Mesangial cell (primary cell): ENCODE data around the gene C14orf39. TPM values are rescaled to one million over a fixed set of nuclear protein-coding genes. Genes with fewer than 3 reads are reported as not detected.

Experiments
- total RNA-seq: library from RNA; depleted of rRNA; stranded (reverse); fragments of >200 nt; gene quantifications from 2 replicates; pipeline ENCODE4 v1.2.3, GENCODE V29; 2015

Gene C14orf39, protein sequence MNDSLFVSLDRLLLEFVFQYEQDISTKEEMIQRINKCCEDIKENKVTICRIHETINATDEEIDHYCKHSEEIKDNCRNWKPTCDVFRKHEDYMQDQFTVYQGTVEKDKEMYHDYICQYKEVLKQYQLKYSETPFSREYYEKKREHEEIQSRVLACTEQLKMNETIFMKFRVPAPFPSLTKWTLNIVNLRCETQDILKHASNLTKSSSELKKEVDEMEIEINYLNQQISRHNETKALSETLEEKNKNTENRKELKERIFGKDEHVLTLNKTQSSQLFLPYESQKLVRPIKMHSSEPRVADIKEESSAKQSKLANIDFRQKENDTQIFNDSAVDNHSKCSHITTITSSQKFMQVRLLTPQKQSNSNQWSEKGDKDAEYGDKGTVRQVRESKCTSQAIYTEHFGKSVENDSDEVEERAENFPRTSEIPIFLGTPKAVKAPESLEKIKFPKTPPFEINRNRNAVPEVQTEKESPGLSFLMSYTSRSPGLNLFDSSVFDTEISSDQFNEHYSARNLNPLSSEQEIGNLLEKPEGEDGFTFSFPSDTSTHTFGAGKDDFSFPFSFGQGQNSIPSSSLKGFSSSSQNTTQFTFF
- not detected in 2 replicates for total RNA-seq

DNA sequence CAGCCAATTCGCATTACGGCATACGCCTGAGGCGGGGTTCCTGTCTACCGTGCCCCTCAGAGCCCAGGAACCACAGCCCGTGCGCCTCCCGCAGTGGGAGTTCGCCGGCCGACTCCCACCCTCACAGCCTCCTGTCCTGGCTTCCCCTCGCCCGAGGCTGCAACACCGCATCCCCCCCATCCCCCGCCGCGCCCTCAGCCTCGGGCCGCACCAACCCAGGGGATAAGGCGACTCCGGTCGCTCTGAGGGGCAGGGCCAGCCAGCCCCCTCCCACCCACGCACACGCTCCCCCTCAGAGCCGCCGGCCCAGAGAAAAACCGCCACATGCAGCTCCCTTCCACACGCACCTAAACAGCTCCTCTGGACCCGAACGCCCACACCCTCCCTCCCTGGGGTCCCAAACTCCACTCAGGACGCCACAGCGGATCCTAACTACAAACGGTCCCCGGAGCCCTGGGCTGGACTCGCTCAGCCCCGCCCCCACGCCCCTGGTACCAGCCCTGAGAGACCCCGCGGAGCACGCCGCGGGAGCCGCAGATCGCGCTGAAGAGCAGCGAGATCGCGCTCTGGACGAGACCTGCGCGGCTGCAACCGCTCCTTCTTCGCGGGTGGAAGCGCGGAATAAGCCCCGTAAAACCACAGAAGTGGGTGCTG is at the start of gene C14orf39:
Gene C14orf39 (minus strand): TSS at position 466 of the 654 bp plus-strand sequence. CDS start 985 bp downstream, outside the sequence.

DNA sequence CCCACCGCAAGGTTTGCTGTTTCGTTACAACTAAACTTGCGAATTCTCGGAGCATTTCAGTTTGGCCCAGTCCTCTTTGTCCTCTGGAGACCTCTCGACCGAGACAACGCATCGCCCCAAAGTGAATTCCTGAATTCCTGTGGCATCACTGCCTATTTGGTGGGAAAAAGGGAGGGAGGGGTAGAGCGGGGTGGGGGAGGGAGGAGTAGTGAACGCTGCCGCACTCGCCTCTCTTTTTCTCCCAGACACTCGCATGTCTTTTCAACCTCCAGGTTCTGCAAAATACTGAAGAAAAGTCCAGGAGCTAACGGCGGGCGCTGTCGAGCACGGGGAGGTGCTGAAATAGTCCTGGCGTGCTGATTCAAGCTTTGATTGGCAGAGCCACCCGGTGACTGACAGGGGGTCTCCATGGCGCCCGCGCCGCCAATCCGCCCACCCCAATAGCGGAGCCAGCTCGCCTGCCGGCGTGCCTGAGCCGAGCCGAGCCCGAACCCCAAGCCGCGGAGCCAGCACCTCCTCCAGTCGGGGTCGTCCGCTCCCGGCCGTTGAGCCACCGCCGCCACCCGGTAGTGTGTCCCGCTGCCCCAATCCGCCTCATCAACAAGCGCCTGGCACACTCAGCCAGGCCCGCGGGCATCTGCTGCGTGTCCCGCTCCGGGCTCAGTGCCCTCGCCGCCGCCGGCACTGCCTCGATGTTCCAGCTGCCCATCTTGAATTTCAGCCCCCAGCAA is 23.0 kb upstream of the C14orf39 start, which contains the start of gene SIX6:
Gene SIX6 (plus strand): TSS at position 440 of the 731 bp plus-strand sequence. CDS start 253 bp downstream, at position 693.

Other genes with a start within 250 kb of the C14orf39 start
- 9.0 and 11.9 TPM in 2 replicates for gene PPM1A, start 236.8 kb downstream of the C14orf39 start, total RNA-seq
- not detected in 2 replicates for gene SIX6, start 23.1 kb upstream of the C14orf39 start, total RNA-seq
- 8.9 and 11.7 TPM in 2 replicates for gene SIX1, start 163.4 kb upstream of the C14orf39 start, total RNA-seq
- gene SIX4, start 238.3 kb upstream of the C14orf39 start, total RNA-seq = 11.2 and 15.8 TPM in 2 replicates
- gene MNAT1, start 248.7 kb upstream of the C14orf39 start, total RNA-seq = 19.1 and 29.0 TPM in 2 replicates